Measurements from ENCODE around the gene ANKRD9. TPM values are rescaled to one million over a fixed set of nuclear protein-coding genes. Genes with fewer than 3 reads are reported as not detected.

The ANKRD9 gene
- total and polyA plus RNA-seq, 3 experiments from 2014 or later: 1.3 to 12.1 (median 10.1) TPM

DNA sequence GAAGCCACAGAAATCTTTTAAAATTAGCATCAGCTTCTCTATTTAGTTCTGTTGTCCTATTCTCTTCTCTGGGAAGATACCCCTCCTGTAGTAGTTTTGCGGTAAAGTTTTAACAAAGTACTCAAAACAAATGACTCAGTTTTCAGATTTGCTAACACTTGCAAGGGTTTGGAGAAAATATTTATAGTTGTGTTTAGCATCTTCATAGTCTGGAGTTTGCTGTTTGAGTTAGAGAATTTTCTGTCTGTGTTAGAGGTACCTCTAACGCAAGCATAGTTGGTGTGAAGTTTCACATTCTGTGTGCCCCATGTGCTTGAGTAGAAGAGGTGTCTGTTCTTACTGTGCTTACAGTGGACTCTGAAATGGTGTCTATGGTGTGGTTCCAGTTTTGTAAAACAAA is 36.0 kb downstream of the ANKRD9 start:
- Histone ChIP-seq H3K27ac (ENCODE audit: low read depth, low read length) (no peak overlapping the region), H3K27me3 (ENCODE audit: insufficient read depth, low read length, poor library complexity, severe bottlenecking) (no peaks in the 10 kb centered on the region), H3K9me3 (ENCODE audit: low read length) (no peaks in the 10 kb centered on the region), H3K4me1 (ENCODE audit: insufficient read depth, low read length) (no peaks in the 10 kb centered on the region), H3K4me3 (ENCODE audit: low read length) (no peak overlapping the region), H3K36me3 (ENCODE audit: insufficient read depth, low read length) (no peaks in the 10 kb centered on the region)
- CTCF ChIA-PET: no interaction called here
- Mint-ChIP-seq H3K36me3 (peaks cover 6 to 13% (median 9%) of the 10 kb centered on the region in 3 donors), H3K9me3 (no peaks in the 10 kb centered on the region), H3K27me3 (no peaks in the 10 kb centered on the region), H3K4me1 (peaks cover 4 to 8% (median 5%) of the 10 kb centered on the region in 3 donors), H3K4me3 (no peak overlapping the region), H3K27ac (peak overlapping the region in 1 of 8 donors; percentile 17)
- POLR2A ChIA-PET: no interaction called here
- DNase-seq: no peak

DNA sequence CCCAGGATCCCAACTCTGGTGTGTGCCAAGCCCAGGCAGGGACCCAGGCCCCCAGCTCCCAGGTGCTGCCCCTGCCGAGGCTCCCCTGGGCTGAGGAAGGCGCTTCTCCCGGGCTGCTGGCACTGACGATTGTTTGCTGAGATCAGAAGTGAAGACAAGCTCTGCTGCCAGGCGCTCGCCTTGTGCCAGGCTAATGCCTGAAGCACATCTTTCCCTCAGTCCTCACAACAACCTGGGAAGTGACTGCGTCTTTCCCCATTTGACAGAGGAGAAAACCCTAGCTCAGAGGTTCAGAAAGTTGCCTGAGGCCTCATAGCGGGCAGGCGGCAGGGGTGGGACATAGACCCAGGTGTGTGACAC is 36.8 kb downstream of the ANKRD9 start:
- Mint-ChIP-seq H3K36me3 (peaks cover 6 to 15% (median 9%) of the 10 kb centered on the region in 3 donors), H3K27me3 (no peaks in the 10 kb centered on the region), H3K9me3 (no peaks in the 10 kb centered on the region), H3K4me1 (peaks cover 4 to 8% (median 5%) of the 10 kb centered on the region in 3 donors), H3K4me3 (no peak overlapping the region), H3K27ac (no peak overlapping the region)
- no peak overlapping the region for H3K4me3 ChIP-seq (ENCODE audit: low read length)
- H3K27me3 ChIP-seq (ENCODE audit: insufficient read depth, low read length, poor library complexity, severe bottlenecking): no peaks in the 10 kb centered on the region
- no peaks in the 10 kb centered on the region for H3K9me3 ChIP-seq (ENCODE audit: low read length)
- no peaks in the 10 kb centered on the region for H3K36me3 ChIP-seq (ENCODE audit: insufficient read depth, low read length)
- ChIA-PET POLR2A (no interaction called here), CTCF (interaction anchor here (1.6 kb wide), 1 partner anchor 52 kb away, joined by 3 read pairs; no protein-coding TSS in a partner anchor)
- no peak for DNase-seq
- no peak overlapping the region for H3K27ac ChIP-seq (ENCODE audit: low read depth, low read length)
- H3K4me1 ChIP-seq (ENCODE audit: insufficient read depth, low read length): no peaks in the 10 kb centered on the region

DNA sequence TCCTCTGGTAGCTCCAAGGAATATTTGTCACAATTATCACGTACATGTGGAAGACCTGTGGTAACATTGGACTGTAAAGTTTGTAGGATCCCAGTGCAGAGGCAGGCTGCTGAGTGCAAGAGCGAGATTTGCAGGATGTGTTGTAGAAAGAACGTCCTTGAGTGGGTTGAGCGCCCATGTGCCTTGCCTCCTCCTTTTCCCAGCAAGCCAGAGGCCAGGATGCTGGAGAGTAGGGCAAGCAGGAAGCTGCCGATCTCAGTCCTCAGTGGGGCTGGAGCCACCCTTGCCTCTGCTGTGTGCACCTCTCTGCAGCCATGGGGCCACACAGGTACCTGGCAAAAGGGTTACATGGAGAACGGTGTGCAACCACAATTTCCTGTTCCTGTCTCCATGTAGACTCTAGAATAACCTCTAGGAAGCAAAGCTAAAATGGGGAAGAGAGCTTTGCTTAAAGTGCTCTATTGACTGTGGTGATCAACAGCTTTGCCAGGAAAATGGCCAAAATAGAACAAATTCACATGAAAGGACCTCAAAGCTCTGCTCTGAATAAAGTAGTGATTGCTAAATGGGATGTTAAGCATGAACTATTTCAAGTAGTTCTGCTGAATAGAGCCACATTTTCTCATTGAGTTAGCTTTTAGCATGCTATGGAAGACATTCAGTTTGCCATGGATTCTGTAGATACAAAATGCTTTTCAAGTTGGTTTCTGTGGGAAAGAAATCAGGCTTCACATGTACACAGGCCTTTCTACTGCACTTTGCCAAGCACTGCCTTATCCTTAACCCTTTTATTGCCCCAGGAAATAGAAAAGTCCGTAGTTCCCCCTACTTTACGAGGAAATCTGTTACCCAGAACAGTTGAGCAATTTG is 37.4 kb downstream of the ANKRD9 start:
- H3K4me3 ChIP-seq (ENCODE audit: low read length): no peak overlapping the region
- Mint-ChIP-seq H3K4me1 (peaks cover 4 to 8% (median 5%) of the 10 kb centered on the region in 3 donors), H3K36me3 (peaks cover 6 to 18% (median 9%) of the 10 kb centered on the region in 3 donors), H3K9me3 (no peaks in the 10 kb centered on the region), H3K27me3 (no peaks in the 10 kb centered on the region), H3K27ac (no peak overlapping the region), H3K4me3 (no peak overlapping the region)
- no peaks in the 10 kb centered on the region for H3K4me1 ChIP-seq (ENCODE audit: insufficient read depth, low read length)
- H3K36me3 ChIP-seq (ENCODE audit: insufficient read depth, low read length): no peaks in the 10 kb centered on the region
- POLR2A ChIA-PET: no interaction called here
- CTCF ChIA-PET: interaction anchor here (1.2 to 1.6 kb wide), 2 partner anchors 15 to 53 kb away, joined by 3 read pairs; no protein-coding TSS in a partner anchor
- no peak for DNase-seq
- H3K27me3 ChIP-seq (ENCODE audit: insufficient read depth, low read length, poor library complexity, severe bottlenecking): no peaks in the 10 kb centered on the region
- H3K9me3 ChIP-seq (ENCODE audit: low read length): no peaks in the 10 kb centered on the region
- no peak overlapping the region for H3K27ac ChIP-seq (ENCODE audit: low read depth, low read length)

DNA sequence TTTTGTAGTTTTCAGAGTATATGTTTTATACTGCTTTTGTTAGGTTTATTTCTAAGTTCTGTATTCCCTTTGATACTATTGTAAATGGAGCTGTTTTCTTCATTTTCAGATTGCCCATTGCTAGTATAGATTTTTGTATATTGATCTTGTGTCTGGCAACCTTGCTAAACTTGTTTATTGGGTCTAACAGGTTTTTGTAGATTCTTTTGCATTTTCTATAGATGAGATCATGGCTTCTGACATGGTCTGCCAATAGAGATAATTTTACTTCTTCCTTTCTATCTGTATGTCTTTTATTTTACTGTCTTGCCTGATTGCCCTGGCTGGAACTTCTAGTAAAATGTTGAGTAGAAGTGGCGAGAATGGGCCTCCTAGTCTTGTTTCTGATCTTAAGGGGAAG is 40.3 kb downstream of the ANKRD9 start:
- H3K4me1 ChIP-seq (ENCODE audit: insufficient read depth, low read length): no peaks in the 10 kb centered on the region
- Mint-ChIP-seq H3K9me3 (no peaks in the 10 kb centered on the region), H3K4me1 (peaks cover 4 to 8% (median 5%) of the 10 kb centered on the region in 3 donors), H3K36me3 (peaks cover 8 to 34% (median 9%) of the 10 kb centered on the region in 3 donors), H3K27ac (no peak overlapping the region), H3K27me3 (no peaks in the 10 kb centered on the region), H3K4me3 (no peak overlapping the region)
- H3K9me3 ChIP-seq (ENCODE audit: low read length): no peaks in the 10 kb centered on the region
- no peak overlapping the region for H3K27ac ChIP-seq (ENCODE audit: low read depth, low read length)
- no peak for DNase-seq
- no peak overlapping the region for H3K4me3 ChIP-seq (ENCODE audit: low read length)
- H3K27me3 ChIP-seq (ENCODE audit: insufficient read depth, low read length, poor library complexity, severe bottlenecking): no peaks in the 10 kb centered on the region
- H3K36me3 ChIP-seq (ENCODE audit: insufficient read depth, low read length): no peaks in the 10 kb centered on the region
- ChIA-PET CTCF (no interaction called here), POLR2A (no interaction called here)

DNA sequence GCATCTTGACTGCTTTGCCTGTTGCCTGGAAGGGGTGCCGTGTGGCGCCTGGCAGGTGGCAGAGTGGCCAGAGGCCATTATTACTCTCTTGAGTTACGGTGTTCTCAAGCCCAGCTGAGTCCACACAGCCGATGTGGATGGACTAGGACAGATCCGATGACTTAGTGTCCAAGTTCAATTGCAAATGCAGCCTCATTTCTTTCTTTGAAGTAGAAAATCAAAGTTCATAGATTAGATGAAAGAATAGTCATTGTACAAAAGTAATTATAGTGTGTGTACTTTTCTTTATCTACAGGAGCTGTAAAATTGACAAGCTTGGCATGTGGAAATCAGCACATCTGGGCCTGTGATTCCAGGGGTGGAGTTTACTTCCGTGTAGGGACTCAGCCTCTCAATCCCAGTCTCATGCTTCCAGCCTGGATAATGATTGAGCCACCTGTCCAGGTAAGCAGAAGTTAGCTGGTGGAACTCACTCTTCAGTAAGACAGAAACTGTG is 44.7 kb downstream of the ANKRD9 start:
- Histone ChIP-seq H3K4me3 (ENCODE audit: low read length) (no peak overlapping the region), H3K36me3 (ENCODE audit: insufficient read depth, low read length) (no peaks in the 10 kb centered on the region), H3K4me1 (ENCODE audit: insufficient read depth, low read length) (no peaks in the 10 kb centered on the region), H3K27me3 (ENCODE audit: insufficient read depth, low read length, poor library complexity, severe bottlenecking) (no peaks in the 10 kb centered on the region), H3K27ac (ENCODE audit: low read depth, low read length) (no peak overlapping the region), H3K9me3 (ENCODE audit: low read length) (no peaks in the 10 kb centered on the region)
- H3K27me3 Mint-ChIP-seq: no peaks in the 10 kb centered on the region
- DNase-seq: no peak
- H3K9me3 Mint-ChIP-seq: no peaks in the 10 kb centered on the region
- H3K4me1 Mint-ChIP-seq: peaks cover 0 to 4% (median 4%) of the 10 kb centered on the region in 3 donors
- peak overlapping the region in 1 of 8 donors; percentile 10 for H3K27ac Mint-ChIP-seq
- ChIA-PET POLR2A (no interaction called here), CTCF (no interaction called here)
- H3K36me3 Mint-ChIP-seq: peaks cover 7 to 38% (median 9%) of the 10 kb centered on the region in 3 donors
- H3K4me3 Mint-ChIP-seq: no peak overlapping the region

DNA sequence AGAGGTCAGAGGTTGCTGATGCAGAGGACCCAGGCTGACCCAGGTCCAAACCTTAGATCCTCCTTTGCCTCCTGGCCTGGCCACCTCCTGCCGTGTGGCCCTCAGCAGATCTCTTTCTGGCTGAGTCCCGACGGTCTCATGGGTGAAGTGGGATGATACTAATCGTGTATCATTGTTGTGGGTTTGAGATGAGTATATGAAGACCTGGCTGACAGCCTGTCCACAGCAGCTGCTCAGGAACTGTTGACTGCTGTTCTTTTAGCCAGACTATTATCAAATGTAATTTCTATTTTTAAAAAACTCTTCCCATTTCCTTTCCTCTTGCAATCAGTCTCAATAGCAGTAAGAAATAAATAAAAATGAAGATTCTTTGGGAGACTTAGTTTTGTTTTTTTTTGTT is 45.6 kb downstream of the ANKRD9 start:
- peaks cover 7 to 36% (median 10%) of the 10 kb centered on the region in 3 donors for H3K36me3 Mint-ChIP-seq
- no peaks in the 10 kb centered on the region for H3K9me3 ChIP-seq (ENCODE audit: low read length)
- H3K4me3 ChIP-seq (ENCODE audit: low read length): no peak overlapping the region
- H3K27me3 Mint-ChIP-seq: no peaks in the 10 kb centered on the region
- no peak for DNase-seq
- no peak overlapping the region for H3K27ac Mint-ChIP-seq
- H3K36me3 ChIP-seq (ENCODE audit: insufficient read depth, low read length): no peaks in the 10 kb centered on the region
- H3K27ac ChIP-seq (ENCODE audit: low read depth, low read length): no peak overlapping the region
- ChIA-PET CTCF (no interaction called here), POLR2A (no interaction called here)
- H3K9me3 Mint-ChIP-seq: no peaks in the 10 kb centered on the region
- H3K4me3 Mint-ChIP-seq: no peak overlapping the region
- H3K4me1 ChIP-seq (ENCODE audit: insufficient read depth, low read length): no peaks in the 10 kb centered on the region
- no peaks in the 10 kb centered on the region for H3K27me3 ChIP-seq (ENCODE audit: insufficient read depth, low read length, poor library complexity, severe bottlenecking)
- H3K4me1 Mint-ChIP-seq: peaks cover 0 to 4% (median 4%) of the 10 kb centered on the region in 3 donors

DNA sequence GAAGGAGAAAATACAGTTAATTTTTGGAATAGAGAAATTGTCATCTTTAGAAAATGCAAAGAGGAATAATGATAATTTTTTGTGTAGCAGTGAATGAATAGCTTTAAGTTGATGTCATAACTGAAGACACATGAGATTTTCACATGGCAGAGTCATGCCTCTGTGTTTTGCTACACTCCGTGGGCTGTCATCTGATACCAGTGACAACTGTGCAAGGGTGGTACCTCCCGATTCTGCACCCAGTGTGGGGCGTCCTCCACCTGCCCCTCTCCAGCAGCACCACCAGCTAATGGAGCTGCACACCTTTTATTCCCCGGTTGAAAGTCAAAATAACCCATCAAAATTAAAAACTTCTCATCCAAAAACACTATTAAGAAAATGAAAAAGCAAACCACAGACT is 47.2 kb downstream of the ANKRD9 start:
- Mint-ChIP-seq H3K36me3 (peaks cover 7 to 41% (median 10%) of the 10 kb centered on the region in 3 donors), H3K27me3 (no peaks in the 10 kb centered on the region), H3K4me3 (no peak overlapping the region), H3K27ac (no peak overlapping the region), H3K9me3 (no peaks in the 10 kb centered on the region), H3K4me1 (peaks cover 0 to 4% (median 4%) of the 10 kb centered on the region in 3 donors)
- ChIA-PET POLR2A (no interaction called here), CTCF (no interaction called here)
- no peak for DNase-seq
- H3K4me1 ChIP-seq (ENCODE audit: insufficient read depth, low read length): no peaks in the 10 kb centered on the region
- H3K9me3 ChIP-seq (ENCODE audit: low read length): no peaks in the 10 kb centered on the region
- no peaks in the 10 kb centered on the region for H3K27me3 ChIP-seq (ENCODE audit: insufficient read depth, low read length, poor library complexity, severe bottlenecking)
- H3K27ac ChIP-seq (ENCODE audit: low read depth, low read length): no peak overlapping the region
- no peaks in the 10 kb centered on the region for H3K36me3 ChIP-seq (ENCODE audit: insufficient read depth, low read length)
- H3K4me3 ChIP-seq (ENCODE audit: low read length): no peak overlapping the region

DNA sequence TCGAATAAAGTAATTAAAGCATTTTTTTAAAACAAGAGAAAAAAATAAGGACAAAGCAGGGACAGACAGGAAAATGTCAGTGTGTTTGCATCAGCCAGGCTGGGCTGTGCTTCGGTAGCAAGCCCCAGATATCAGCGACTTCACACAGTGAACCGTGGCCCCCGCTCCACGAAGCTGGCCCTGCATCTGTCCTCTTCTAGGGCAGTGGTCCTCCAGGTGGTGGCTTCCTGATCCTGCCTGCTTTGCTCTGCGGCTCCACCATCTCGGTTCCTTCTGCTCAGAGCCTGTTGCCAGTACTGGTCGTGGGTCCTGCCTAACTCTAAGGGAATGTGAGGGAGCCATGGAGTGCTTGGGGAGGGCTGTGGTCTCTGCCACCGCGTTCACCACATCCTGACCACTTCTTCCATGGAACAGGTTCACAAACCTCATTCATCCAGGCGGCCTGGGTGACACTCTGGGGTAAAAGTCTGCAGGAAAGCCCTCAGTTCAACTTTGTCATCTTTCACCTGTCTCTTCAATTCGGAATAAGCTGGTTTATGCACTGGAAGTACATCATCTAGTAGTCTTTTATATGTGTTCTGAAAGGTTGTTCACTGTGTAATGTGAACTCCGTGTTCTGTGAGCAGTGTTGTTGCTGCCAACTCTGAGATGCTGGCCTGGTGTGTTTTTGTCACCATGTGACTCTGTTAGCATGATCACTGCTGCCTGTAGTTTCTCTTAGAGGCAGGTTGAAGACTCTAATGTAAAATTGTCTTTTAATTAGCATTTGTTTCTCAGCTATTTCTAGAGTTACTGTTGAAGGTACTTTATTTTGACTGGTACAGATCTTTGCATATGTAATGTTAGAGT is 47.9 kb downstream of the ANKRD9 start:
- Mint-ChIP-seq H3K27me3 (no peaks in the 10 kb centered on the region), H3K4me1 (peaks cover 0 to 4% (median 4%) of the 10 kb centered on the region in 3 donors), H3K36me3 (peaks cover 7 to 41% (median 10%) of the 10 kb centered on the region in 3 donors), H3K27ac (peak overlapping the region in 2 of 8 donors; percentile 22 to 70), H3K9me3 (no peaks in the 10 kb centered on the region), H3K4me3 (no peak overlapping the region)
- POLR2A ChIA-PET: no interaction called here
- DNase-seq: no peak
- Histone ChIP-seq H3K36me3 (ENCODE audit: insufficient read depth, low read length) (no peaks in the 10 kb centered on the region), H3K4me1 (ENCODE audit: insufficient read depth, low read length) (no peaks in the 10 kb centered on the region), H3K4me3 (ENCODE audit: low read length) (no peak overlapping the region), H3K27me3 (ENCODE audit: insufficient read depth, low read length, poor library complexity, severe bottlenecking) (no peaks in the 10 kb centered on the region), H3K27ac (ENCODE audit: low read depth, low read length) (no peak overlapping the region), H3K9me3 (ENCODE audit: low read length) (no peaks in the 10 kb centered on the region)
- CTCF ChIA-PET: no interaction called here
